ENCODE data around the gene MNT. TPM values are rescaled to one million over a fixed set of nuclear protein-coding genes. Genes with fewer than 3 reads are reported as not detected.

Gene MNT
- total RNA-seq, 1 experiment from 2014 or later: 38.9 TPM

DNA sequence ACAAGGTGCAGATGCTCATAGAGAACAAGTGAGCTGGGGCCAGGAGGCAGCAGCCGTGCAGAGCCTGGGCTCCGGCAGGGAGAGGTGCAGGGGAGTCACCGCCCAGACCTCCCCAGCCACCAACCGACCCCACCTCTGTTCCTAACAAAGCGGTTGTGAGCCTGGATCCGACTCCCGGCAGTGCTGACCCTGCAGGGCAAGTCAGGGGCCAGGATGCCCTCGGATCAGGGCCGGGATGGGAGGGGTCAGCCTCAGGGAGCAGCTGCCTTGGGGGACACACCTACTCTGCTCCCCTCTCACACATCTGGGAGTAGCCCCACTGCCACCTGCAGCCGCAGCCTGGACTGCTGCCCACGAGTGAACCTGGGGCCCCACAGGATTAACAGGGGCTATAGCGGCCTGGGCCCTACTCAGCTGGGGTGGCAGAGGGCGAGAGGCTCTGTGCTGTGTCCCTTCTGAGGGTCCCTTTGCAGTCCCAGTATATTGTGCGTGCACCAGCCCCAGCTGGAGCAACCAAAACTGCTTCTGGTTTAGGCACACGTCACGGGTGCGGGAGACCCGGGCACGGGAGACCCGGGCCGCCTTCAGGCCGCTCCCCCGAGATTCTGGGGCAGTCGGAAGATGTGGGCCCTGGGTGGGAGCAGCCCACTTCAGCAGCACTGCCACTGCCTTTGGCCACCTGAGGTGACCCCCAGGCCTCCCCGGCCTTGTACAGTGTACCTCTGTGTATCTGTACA, 21.2 kb downstream of the MNT start:
- no peak overlapping the region for H3T11ph ChIP-seq (ENCODE audit: low read length)
- no peaks in the 10 kb centered on the region for H3K27me3 Mint-ChIP-seq (ENCODE audit: low read depth)
- H2BK20ac ChIP-seq (ENCODE audit: low read depth, low read length, poor library complexity, severe bottlenecking): no peak overlapping the region
- no peak overlapping the region for H2BK120ac ChIP-seq (ENCODE audit: low read depth, low read length, poor library complexity, severe bottlenecking)
- H3K4ac ChIP-seq (ENCODE audit: low read depth, low read length): no peak overlapping the region
- no peaks in the 10 kb centered on the region for H3K27me3 ChIP-seq (ENCODE audit: insufficient read depth, low read length)
- H3K18ac ChIP-seq (ENCODE audit: insufficient read length, low read depth, low read length): no peak overlapping the region
- H3K4me2 ChIP-seq (ENCODE audit: insufficient read depth, insufficient read length, low read length): no peak overlapping the region
- no peaks in the 10 kb centered on the region for H3K9me3 Mint-ChIP-seq
- H3K4me1 ChIP-seq (ENCODE audit: insufficient read depth, low read length): no peaks in the 10 kb centered on the region
- H3K23ac ChIP-seq (ENCODE audit: insufficient read length, low read depth, low read length): no peak overlapping the region
- H3K4me1 Mint-ChIP-seq: peaks cover 7 to 16% of the 10 kb centered on the region in 2 experiments
- no peak overlapping the region for H3K4me3 Mint-ChIP-seq
- no peak overlapping the region for H3K9ac ChIP-seq (ENCODE audit: extremely low read depth, insufficient read length, low read length)
- H3K14ac ChIP-seq (ENCODE audit: insufficient read depth, low read length): no peak overlapping the region
- H3K79me1 ChIP-seq (ENCODE audit: insufficient read depth, low read depth, low read length, poor library complexity, severe bottlenecking): no peaks in the 10 kb centered on the region
- H4K20me1 ChIP-seq (ENCODE audit: control insufficient read depth, insufficient read depth, insufficient read length): no peaks in the 10 kb centered on the region
- no peaks in the 10 kb centered on the region for H3K23me2 ChIP-seq (ENCODE audit: insufficient read length, low read depth, low read length, poor library complexity, severe bottlenecking)
- no peak overlapping the region for H3K56ac ChIP-seq (ENCODE audit: insufficient read length, low read depth, low read length)
- H3K36me3 Mint-ChIP-seq (ENCODE audit: insufficient read depth in 1 of 3, low read depth in 3 of 3): peaks cover 3 to 33% (median 18%) of the 10 kb centered on the region in 3 experiments; a peak in 6 of 7 replicates
- H2BK12ac ChIP-seq (ENCODE audit: insufficient read length, low read depth, low read length): no peak overlapping the region
- H4K91ac ChIP-seq (ENCODE audit: insufficient read length, low read depth, low read length): no peak overlapping the region
- no peak overlapping the region for H3K27ac ChIP-seq (ENCODE audit: insufficient read length, low read depth, low read length)
- no CpG with 5 or more reads among the region's 25 CpGs for WGBS (ENCODE audit: extremely low coverage, insufficient read length, low lambda C conversion rate)
- no peaks in the 10 kb centered on the region for H3K79me2 ChIP-seq (ENCODE audit: insufficient read depth, low read length)
- no peaks in the 10 kb centered on the region for H3K9me3 ChIP-seq (ENCODE audit: control insufficient read depth, low read depth, low read length)
- no peak overlapping the region for H2BK15ac ChIP-seq (ENCODE audit: low read depth, low read length)
- H2AK5ac ChIP-seq (ENCODE audit: insufficient read length, low read length): no peak overlapping the region
- no peak overlapping the region for H4K8ac ChIP-seq (replicated peaks; ENCODE audit: insufficient read length, low read depth, low read length)
- H2BK5ac ChIP-seq (ENCODE audit: insufficient read length, low read length): no peak overlapping the region
- no peak overlapping the region for H2AFZ ChIP-seq (ENCODE audit: low read length)
- TF ChIP-seq, protein P1, sequence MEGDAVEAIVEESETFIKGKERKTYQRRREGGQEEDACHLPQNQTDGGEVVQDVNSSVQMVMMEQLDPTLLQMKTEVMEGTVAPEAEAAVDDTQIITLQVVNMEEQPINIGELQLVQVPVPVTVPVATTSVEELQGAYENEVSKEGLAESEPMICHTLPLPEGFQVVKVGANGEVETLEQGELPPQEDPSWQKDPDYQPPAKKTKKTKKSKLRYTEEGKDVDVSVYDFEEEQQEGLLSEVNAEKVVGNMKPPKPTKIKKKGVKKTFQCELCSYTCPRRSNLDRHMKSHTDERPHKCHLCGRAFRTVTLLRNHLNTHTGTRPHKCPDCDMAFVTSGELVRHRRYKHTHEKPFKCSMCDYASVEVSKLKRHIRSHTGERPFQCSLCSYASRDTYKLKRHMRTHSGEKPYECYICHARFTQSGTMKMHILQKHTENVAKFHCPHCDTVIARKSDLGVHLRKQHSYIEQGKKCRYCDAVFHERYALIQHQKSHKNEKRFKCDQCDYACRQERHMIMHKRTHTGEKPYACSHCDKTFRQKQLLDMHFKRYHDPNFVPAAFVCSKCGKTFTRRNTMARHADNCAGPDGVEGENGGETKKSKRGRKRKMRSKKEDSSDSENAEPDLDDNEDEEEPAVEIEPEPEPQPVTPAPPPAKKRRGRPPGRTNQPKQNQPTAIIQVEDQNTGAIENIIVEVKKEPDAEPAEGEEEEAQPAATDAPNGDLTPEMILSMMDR (conservative IDR thresholded peaks at IDR 0.05): no peak
- no peak overlapping the region for H4K5ac ChIP-seq (ENCODE audit: insufficient read length, low read depth, low read length)
- no peak for DNase-seq
- H3K27ac Mint-ChIP-seq: no peak overlapping the region; a peak in 1 of 7 replicates

Data from H9 (cell line).